Measurements from ENCODE around the gene RPTOR.

DNA sequence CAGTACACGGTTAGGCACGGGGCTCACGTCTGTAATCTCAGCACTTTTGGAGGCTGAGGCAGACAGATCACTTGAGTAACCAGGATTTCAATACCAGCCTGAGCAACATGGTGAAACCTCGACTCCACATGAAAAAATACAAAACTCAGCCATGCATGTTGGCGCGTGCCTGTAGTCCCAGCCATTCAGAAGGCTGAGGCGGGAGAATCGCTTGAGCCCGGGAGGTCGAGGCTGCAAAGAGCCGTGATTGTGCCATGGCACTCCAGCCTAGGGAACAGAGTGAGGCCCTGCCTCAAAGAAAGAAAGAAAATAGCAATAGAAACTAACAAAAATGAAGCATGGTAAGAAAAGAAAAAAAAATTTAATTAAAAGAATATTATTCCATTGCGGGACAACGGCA is 319.0 kb downstream of the RPTOR start:
- TF ChIP-seq, protein P1, sequence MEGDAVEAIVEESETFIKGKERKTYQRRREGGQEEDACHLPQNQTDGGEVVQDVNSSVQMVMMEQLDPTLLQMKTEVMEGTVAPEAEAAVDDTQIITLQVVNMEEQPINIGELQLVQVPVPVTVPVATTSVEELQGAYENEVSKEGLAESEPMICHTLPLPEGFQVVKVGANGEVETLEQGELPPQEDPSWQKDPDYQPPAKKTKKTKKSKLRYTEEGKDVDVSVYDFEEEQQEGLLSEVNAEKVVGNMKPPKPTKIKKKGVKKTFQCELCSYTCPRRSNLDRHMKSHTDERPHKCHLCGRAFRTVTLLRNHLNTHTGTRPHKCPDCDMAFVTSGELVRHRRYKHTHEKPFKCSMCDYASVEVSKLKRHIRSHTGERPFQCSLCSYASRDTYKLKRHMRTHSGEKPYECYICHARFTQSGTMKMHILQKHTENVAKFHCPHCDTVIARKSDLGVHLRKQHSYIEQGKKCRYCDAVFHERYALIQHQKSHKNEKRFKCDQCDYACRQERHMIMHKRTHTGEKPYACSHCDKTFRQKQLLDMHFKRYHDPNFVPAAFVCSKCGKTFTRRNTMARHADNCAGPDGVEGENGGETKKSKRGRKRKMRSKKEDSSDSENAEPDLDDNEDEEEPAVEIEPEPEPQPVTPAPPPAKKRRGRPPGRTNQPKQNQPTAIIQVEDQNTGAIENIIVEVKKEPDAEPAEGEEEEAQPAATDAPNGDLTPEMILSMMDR (IDR thresholded peaks at IDR 0.05): no peak
- TF ChIP-seq POLR2AphosphoS5 (IDR thresholded peaks at IDR 0.05) (no peak), POLR2A (IDR thresholded peaks at IDR 0.05) (no peak)

Measured in upper lobe of left lung (tissue), 4 donors.